HG03108 (cell line): ENCODE results near the gene ARL4D.
"Not testable (repeated sequence)": the region's sequence is repeated elsewhere in the genome, so short reads cannot be mapped to it uniquely, and the experiment has no call there.

Source experiments
- ATAC-seq: cut with Tn5 transposase; IDR thresholded peaks from one replicate; pipeline ENCODE4 v1.9.1; 2021; ENCODE audit warnings: moderate library complexity; ENCODE audit not compliant: unreplicated experiment

ARL4D gene

DNA sequence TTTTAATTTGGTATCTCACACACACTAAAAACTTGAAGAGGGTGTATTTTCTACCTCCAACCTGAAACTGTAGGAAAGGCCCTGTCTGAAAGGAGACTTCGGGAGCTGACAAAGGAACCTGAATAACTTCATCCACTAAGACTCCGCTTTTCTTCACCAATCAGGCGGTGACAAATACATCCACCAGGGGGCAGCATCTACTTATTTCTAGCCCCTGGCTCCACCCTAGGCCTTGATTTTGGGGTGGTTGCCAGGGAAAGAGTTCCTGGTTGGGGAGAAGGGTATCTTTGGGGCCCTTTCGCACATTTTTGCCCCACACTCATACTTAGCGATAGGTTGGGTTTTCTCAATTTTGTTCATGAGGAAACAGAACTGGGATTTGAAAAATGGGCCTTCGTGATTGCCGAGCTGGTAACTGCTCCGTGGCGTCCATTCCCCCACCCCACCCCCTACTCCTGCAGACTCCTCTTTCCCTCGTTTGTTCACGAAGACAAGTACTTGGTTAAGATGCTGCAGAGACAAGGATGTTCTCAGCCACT, 4.8 kb upstream of the ARL4D start:
- no peak for ATAC-seq

DNA sequence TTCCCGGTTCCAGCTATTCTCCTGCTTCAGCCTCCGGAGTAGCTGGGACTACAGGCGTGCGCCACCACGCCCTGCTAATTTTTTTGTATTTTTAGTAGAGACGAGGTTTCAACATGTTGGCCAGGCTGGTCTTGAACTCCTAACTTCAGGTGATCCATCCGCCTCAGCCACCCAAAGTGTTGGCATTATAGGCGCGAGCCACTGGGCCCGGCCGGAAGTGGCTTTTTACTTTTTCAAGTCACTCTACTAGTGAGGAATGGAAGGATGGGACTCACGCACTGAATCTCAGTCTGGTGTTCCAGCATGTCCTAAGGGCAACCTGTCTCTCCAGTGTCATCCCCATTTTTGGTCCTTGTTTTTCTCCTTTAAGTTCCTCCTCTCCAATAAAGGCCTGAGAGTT, 4.1 kb upstream of the ARL4D start:
- ATAC-seq = not testable (repeated sequence)

DNA sequence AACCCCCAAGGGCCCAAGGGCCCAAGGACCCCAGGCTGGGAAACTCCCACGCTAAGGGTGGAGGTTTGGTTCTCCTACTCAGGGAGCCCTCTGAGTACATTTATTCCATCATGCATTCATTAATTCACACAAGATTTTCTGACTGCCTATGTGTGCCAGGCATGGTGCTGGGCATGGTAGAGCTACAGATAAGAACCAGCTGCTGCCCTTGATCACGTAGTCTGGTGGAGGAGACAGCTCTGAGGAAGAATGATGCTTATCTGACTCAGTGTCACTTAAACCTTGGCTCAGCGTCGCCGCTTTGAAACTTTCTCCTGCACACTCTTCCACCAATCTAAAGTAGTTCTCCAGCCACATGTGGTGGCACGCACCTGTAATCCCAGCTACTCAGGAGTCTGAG, 3.6 kb upstream of the ARL4D start:
- no peak for ATAC-seq

DNA sequence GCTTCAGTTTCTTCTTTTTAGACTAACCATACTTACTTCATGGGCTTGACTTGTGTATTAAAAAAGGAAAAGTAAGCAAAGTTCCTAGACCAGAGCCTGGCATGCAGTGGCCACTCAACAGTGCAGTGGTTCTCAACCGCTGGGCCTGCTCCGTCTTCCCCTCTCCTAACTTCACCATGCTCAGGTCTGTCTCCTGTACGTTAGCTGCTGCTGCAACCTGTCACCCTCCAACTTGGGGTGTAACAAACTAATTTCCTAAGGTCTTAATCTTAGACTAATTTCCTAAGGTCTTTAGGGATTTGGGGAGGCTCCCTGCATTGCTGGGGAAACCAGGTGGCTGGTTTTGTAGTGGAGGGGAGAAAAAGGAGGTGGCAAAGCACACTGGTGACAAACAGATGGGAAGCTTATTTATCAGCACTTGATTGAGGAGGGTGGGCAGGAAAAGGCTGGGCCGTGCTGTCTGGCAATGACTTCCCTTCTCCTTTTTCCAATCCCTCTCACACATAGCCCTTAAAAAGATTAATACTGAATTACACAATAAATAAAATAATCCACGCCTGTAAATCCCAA, 2.2 kb upstream of the ARL4D start:
- ATAC-seq = no peak

DNA sequence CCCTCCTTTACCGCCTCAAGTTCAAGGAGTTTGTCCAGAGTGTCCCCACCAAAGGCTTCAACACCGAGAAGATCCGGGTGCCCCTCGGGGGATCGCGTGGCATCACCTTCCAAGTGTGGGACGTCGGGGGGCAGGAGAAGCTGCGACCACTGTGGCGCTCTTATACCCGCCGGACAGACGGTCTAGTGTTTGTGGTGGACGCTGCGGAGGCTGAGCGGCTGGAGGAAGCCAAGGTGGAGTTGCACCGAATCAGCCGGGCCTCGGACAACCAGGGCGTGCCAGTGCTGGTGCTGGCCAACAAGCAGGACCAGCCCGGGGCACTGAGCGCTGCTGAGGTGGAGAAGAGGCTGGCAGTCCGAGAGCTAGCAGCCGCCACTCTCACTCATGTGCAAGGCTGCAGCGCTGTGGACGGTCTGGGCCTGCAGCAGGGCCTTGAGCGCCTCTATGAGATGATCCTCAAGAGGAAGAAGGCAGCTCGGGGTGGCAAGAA, 1.1 kb downstream of the ARL4D start:
- no peak for ATAC-seq

DNA sequence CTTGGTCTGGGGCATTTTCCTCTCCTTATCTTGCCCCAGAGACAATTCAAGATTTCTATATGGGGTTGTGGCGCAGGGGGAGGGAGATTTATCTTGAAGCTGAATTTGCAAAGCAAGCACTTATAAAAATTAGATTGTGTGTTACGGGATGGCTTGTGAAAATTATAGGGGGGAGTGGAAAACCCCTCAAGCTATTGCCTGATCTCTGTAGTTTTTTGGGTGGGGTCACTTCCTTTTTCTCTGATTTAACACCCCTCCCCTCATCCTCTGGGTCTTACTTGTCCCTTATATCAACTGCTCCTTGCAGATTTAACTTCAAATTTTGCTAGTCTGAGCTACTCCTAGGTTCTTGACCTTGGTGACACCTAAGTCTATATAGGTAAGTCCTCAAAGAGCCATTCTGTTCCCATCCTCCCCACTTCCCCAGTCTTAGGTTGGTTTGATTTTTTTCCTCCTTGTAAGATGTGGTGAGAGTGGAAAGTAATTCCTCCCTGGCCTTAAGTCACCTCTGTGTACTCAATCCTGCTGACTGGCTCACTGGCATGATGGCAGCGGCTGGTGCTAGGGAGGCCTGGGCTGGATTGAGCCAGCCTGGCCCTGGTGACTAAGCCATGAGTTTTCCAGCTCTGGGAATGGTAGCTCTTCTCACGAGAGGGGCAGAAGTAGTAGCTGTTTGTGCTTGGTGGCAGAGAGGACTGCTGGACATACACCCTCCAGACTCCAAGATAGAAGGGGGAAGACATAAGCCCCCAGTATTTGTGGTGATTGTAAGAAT, 2.3 kb downstream of the ARL4D start:
- no peak for ATAC-seq

DNA sequence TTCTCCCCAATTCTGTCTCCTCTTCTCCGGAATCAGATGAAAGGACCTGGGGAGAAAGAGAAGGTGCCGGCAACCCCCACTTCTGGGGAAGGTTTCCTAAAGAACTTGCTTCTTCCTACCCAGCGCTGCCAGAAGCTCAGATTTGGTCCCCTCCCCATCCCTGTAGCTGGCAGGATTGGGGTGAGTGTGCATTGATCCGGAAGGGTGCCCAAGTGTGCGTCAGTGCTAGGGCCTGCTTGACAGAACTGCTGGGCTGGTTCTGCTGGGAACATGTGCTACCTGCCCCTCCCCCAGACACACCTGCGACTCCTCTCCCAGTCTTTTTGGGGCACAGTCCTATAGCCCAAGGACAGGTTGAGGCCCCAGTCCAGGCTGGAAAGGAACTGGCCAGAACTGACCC, 3.3 kb downstream of the ARL4D start:
- no peak for ATAC-seq

DNA sequence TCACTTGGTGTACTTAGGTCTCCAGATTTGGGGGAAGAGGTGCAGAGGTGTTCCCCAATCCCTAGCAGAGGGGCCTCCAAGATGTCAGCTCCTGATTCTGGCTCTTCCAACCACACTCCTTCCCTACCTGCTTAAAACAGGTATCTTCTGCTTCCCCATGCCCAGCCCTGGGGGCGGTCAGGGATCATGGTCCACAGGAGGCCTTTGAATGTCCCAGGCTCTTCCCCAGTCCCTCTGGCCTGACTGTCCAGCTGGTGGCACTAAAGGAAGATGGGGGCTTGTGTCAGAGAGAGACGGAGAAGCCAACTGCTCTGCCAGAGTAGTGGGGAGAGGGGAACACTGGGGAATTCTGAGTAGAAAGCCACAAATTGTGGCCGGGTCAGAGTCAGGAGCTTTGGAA, 3.8 kb downstream of the ARL4D start:
- ATAC-seq = no peak

DNA sequence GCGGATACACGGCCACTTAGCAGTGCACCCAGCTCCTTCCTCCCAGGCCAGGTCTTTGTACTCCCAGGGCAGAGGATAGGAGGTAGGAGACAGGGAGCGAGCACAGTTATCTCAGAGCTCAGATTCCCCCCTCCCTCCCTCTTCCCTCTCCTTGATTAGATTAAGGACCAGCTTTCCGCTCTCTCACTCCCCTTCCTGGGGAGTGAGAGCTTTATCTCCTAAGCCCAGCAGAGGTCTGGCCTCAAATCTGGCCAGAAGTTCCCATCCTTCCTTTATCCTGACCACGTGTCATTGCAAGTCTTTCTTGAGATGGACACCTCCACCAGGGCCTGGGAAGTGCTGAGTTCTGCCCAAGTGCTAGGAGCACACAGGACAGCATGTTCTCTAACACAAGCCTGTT, 5.1 kb downstream of the ARL4D start:
- ATAC-seq = no peak

DNA sequence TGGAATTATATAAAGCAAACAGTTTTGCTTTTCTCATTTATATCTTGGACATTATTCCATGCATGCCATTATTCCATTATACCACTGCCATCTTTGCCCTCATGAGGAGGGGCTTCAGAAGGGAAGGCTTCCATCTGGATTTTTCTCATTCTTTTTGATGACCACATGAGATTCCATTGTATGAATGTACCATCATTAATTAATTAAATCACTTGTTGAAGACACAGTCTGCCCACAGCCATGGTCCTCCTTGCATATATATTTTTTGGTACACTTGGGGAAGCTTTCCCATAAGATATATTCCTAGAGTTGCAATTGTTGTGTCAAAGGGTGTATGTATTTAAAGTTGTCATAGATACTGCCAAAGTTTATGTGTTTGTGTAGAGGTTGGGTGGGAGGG, 7.1 kb downstream of the ARL4D start:
- no peak for ATAC-seq

DNA sequence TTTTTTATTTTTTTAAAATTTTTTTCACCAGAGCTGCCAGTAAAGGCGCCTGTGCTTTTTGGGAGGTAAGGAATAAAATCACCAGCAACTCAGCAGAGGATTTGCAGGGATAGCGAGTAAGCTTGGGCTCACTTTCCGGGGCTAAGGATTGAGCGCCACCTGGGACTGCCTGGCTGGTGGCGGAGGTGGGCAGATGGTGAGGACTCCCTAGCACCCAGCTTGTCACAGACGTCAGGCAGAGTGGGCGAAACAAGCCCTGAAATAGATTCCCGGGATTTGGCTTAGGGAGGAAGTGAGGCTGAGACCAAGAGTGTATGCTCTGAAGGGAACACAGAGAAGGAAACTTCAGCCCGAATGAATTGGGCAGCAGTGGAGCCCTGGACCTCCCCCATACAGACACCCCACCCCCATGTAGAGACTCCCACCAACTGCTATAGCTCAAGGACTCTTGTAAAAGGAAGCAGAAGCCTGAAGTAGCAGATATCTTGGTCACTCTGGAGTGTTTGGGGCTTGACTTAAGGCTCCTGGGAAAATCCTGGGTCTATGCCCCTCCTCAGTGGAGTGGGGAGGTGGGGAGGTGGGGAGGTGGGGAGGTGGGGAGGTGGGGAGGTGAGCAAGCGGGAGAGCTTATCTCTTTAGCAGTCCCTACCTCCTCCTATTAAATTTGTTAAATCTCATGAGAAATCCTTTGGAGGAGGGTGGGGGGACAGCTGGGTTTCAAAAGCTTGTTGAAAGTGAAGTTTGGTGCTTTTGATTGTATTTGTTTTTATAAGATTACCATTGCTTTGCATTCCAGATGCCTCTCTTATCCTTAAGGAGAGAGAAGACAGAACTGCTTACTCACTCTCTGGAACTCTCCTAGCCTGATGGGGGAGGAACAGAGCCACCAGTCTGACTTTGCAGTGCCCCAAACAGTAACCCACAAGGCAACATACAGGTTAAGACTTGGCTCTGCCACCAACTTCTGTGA, 8.2 kb downstream of the ARL4D start:
- ATAC-seq = no peak

DNA sequence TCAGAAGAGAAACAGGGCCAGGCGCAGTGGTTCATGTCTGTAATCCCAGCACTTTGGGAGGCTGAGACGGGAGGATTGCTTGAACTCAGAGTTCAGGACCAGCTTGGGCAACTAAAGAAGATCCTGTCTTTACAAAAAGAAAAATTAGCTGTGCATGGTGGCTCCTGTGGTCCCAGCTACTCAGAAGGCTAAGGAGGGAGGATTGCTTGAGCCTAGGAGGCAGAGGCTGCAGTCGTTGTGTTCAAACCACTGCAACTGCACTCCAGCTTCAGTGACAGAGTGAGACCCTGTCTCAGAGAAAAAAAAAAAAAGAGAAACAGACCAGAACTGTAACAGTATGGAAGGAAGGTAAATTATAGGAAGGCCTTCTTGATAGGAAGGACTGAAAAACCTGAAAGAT, 10.3 kb downstream of the ARL4D start:
- ATAC-seq = no peak

DNA sequence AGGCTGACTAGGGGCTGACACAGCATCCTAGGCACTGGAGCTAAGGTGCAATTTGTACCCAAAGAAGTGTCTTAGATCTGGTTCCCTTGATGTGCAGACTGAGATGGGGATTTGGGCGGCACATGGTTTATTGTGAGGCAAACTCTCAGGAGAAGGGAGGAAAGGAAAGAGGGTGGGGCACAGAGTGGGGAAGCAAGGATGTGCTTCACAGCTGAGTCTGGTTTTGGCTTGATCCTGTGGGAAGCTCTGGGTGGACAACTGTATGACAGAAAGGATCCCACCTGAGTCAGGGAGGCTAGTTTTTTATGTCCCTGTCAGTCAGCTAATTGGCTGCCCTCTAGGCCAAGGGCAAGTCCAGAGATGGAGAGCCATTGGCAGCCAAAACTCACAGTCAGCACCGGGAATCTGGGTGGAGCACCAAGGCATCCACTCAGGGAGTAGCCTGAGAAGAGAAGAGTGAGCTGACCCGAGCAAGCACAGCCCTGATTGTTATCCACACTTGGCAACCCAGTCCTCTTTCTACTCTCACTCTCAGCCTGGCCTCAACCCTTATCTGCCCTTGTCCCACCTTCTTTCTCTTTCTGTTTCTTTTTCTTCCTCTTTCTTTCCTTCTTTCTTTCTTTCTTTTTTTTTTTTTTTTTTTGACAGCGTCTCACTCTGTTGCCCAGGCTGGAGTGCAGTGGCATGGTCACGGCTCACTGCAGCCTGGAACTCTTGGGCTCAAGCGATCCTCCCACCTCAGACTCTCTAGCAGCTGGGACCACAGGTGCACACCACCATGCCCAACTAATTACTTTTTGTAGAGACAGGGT, 12.0 kb downstream of the ARL4D start:
- no peak for ATAC-seq

DNA sequence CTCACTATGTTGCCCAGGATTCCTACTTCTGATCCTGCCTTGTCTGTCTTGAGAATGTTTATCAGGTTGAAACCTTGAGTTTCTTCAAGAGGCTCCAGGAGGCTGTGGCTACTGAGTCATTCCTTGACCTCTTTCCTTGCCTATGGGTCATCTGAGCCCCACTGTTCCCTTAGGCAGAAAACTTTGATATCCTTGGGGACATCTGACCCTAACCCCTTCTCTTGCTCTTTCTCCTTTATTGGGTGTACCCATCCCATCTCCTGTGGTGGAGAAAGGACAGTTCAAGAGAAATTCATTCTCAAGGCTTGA, 12.5 kb downstream of the ARL4D start:
- no peak for ATAC-seq

DNA sequence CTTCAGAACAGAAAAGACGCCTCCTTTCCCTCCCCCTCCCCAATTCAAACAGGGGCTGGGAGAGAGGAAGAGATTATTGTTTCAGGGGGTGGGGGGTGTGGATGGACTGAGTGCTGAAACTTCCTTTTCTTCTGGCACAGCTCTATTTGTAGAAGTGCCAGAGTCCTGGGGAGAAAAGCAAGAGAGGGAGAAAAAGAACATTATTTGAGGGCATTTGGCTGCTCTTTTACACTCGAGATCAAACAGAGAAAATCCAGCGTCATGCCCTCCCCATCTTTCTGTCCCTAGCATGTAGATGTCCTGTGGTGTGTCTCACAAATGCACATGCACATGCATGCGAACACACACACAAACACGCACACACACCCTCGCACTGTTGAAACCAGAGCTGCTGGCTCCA, 13.0 kb downstream of the ARL4D start:
- no peak for ATAC-seq

DNA sequence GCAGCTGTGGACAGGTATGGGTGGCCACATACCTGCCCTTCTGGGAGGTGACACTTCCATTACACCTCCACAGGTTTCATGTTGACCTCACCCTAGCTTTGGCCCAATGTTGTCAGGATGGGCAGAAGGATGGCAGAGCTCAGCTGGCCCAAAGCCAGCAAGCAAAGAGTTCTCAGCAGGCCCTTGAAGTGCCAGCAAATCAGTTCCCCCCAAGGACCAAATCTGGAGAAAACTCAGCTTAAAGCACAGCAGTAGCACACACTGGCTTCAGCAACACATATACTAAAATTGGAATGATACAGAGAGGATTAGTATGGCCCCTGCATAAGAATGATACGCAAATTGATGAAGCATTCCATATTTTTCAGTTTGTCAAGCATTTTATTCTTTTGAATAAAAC, 13.4 kb downstream of the ARL4D start:
- ATAC-seq = no peak

DNA sequence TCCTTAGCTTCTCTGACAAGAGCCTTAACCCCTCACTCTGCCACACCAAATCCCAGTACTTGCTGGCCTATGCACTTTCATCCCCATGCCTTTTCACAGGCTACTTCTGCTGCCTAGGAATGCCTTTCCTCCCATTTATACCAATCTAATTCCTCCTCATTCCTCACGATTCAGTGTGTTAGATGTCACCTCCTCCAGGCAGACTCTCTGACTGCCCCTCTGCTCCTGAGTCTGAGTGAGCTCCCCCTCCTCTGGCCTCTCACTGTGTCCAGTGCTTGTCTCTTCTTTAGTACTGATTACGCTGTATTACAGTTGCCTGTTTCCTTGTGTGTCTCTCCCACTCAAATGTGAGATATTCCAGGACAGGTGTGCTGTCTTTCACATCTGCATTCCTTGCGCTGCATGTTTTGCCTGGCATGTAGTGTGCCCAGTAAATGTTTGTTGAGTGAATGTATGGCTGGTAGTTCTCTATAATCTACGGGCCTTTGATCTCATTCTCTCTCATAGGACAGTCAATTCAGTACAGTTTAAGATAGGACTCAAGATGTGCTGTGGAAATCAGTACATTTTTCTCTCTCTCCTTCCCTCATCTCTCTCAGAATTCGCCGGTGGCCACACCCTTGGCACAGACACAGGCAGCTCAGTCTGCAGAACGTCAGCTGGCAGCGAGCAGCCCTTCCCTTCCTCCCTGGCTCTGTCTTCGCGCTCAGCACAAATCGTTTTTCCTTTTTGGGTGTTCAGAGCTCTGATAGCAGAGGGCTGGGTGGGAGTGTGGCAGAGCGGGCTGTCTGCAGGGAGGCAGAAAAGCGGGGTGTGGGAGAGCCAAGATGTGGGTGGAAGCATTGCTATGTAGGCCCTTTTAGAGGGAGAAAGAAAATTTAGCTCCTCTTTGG, 18.5 kb downstream of the ARL4D start:
- ATAC-seq = no peak

DNA sequence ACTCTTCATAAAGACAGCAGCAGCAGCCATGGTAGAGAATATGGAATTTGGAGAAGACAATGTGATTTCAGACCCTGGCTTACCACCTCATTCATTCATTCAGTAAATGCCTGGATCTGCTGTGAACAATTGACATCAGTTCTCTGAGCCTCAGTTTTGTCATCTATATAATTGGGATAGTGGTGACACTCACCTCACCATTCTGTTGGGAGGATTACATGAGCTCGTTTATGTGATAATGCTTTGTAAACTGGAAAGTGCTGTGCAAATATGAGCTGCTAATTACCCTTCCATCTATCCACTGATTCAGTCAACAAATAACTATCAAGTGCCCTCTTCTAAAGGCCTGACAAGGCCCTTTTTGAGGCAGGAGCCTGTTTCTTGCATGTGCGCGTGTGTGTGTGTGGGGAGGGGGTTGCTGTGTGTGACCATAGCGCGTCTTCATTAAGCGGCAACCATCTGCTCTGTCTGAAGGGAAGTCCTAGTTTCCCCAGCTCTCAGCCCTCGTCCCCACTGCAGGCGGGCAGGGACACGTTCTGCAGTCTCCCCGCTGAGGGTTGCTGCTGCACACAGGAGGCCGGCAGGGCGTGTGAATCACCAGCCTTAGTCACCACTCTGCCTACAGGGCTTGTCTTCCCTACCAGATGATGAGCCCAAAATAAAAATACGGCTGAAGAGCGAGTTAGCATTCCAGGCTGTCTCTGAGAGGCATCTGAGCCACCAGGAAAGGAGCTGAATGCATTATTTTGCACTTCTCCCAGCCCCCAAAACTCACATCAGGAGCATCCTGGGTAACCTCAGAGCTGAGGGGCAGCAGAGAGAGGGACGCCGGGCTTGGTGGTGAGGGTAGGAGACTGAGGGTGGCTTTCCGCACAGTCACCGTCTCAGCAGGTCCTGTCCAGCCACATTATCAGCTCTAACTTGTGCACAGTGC, 19.9 kb downstream of the ARL4D start:
- no peak for ATAC-seq
